K562 (cell line): ENCODE data around the gene PCYT1A. TPM values are rescaled to one million over a fixed set of nuclear protein-coding genes. Genes with fewer than 3 reads are reported as not detected.
A peak's percentile ranks its signal among the peaks of the same experiment; 100 is the strongest.

Experiments used
- ESRRB ChIP-seq: fragments of 250-450 bp; sonication (Bioruptor Pico); IDR thresholded peaks from 2 replicates; pipeline ENCODE4 v1.5.0; 2020; ENCODE audit warnings: mild to moderate bottlenecking, moderate library complexity, borderline replicate concordance
- FOXJ3 ChIP-seq: sonication (generic); formaldehyde crosslinking; IDR thresholded peaks from 2 replicates; pipeline ENCODE4 v1.4.0; 2020; ENCODE audit warnings: mild to moderate bottlenecking, missing genetic modification reagents
- MXI1 ChIP-seq: IDR thresholded peaks from 2 replicates; pipeline ENCODE4 v1.6.1; 2011; ENCODE audit warnings: low read depth, mild to moderate bottlenecking, improper control_type of control experiment, low read length
- TAL1 ChIP-seq: fragments of 450-650 bp; IDR thresholded peaks from 2 replicates; pipeline ENCODE4 v1.6.1; 2016; ENCODE audit warnings: mild to moderate bottlenecking
- TRIM24 ChIP-seq, 2 experiments: fragments of 450-650 bp; IDR thresholded peaks; 2 replicates each; pipeline ENCODE4 v1.6.1; 2016
- ZBTB43 ChIP-seq: sonication (generic); formaldehyde crosslinking; IDR thresholded peaks from 2 replicates; pipeline ENCODE4 v1.8.0; 2023; ENCODE audit warnings: mild to moderate bottlenecking, missing genetic modification reagents
- ZSCAN29 ChIP-seq: fragments of 450-650 bp; IDR thresholded peaks from 2 replicates; pipeline ENCODE4 v1.6.1; 2017
- polyA plus RNA-seq, 8 experiments: library from polyadenylated mRNA; depleted of rRNA in 4 of 8; stranded (reverse) in 5 of 8; unstranded in 3 of 8; fragments of >200 nt; fragmentation: Nextera tagmentation in 2 of 8; fragmentation: Illumina TruSeq in 1 of 8; extraction: Ambion mirVana in 2 of 8; extraction: Trizol in 1 of 8; gene quantifications; 2 replicates each; pipeline versions ENCODE4 v1.2.1 to v1.2.3, GENCODE V29; 2011 to 2014; ENCODE audit warnings: inconsistent platforms in 1 of 8, missing spikeins in 1 of 8
- total RNA-seq, 7 experiments: library from RNA; depleted of rRNA in 6 of 7; stranded (reverse); fragments of >200 nt in 6 of 7; fragmentation: Illumina TruSeq in 2 of 7; extraction: Trizol in 2 of 7; gene quantifications; 2 replicates each; pipeline versions ENCODE4 v1.2.1 to v1.2.3, GENCODE V29; 2011 to 2021; ENCODE audit warnings: low replicate concordance in 1 of 7
- TF ChIP-seq, protein P1 (sequence below): sonication (generic); formaldehyde crosslinking; IDR thresholded peaks from 2 replicates; pipeline ENCODE4 v1.8.0; 2022; ENCODE audit warnings: mild to moderate bottlenecking, missing genetic modification reagents
- TF ChIP-seq, protein P2 (sequence below): sonication (generic); formaldehyde crosslinking; IDR thresholded peaks from 2 replicates; pipeline ENCODE4 v1.8.0; 2023; ENCODE audit warnings: mild to moderate bottlenecking, missing genetic modification reagents
- TF ChIP-seq, protein P3 (sequence below): sonication (generic); formaldehyde crosslinking; IDR thresholded peaks from 2 replicates; pipeline ENCODE4 v1.4.0; 2020; ENCODE audit warnings: mild to moderate bottlenecking, missing genetic modification reagents
- TF ChIP-seq, protein P4 (sequence below): sonication (generic); formaldehyde crosslinking; IDR thresholded peaks from 2 replicates; pipeline ENCODE4 v1.8.1; 2023; ENCODE audit warnings: mild to moderate bottlenecking, missing genetic modification reagents

The PCYT1A gene
- total and polyA plus RNA-seq, 9 of the 15 experiments (the other 6 are each of a cell fraction or from before 2014, with no cell fraction given), result 13.4 to 62.8 (median 49.4) TPM

DNA sequence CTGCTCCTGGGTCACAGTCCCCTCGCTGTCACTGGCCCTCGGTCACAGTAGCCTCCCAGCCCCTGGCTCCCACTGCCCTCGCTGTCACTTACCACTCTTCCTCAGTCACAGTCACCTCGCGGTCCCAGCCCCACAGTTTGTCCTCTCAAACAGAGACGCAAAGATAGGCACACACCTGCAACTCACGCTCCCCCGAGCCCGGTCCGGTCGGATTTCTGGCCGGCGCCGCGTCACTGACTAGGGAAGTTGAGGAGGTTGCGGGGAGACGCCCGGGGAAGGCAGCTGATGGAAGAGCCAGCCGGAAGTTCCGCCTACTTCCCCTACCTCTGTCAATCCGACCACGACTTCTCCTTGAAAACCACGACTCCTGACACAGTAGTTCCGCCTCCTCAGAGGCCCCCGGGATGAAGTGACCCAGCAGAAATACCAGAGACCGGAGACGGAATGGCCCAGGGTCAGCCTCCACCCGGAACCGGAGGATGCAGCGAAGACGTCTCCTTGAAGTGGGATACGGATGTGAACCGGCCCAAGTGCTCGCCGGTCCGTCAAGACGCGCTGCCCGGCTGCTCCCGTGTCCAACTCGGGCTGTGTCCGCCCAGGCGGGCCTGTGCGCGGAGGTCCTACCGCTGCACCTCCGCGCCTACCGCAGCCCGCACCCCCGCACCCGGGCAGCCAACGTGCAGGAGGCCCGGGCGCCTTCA lies at the start of gene PCYT1A (continued):
- TF ChIP-seq, protein P1, sequence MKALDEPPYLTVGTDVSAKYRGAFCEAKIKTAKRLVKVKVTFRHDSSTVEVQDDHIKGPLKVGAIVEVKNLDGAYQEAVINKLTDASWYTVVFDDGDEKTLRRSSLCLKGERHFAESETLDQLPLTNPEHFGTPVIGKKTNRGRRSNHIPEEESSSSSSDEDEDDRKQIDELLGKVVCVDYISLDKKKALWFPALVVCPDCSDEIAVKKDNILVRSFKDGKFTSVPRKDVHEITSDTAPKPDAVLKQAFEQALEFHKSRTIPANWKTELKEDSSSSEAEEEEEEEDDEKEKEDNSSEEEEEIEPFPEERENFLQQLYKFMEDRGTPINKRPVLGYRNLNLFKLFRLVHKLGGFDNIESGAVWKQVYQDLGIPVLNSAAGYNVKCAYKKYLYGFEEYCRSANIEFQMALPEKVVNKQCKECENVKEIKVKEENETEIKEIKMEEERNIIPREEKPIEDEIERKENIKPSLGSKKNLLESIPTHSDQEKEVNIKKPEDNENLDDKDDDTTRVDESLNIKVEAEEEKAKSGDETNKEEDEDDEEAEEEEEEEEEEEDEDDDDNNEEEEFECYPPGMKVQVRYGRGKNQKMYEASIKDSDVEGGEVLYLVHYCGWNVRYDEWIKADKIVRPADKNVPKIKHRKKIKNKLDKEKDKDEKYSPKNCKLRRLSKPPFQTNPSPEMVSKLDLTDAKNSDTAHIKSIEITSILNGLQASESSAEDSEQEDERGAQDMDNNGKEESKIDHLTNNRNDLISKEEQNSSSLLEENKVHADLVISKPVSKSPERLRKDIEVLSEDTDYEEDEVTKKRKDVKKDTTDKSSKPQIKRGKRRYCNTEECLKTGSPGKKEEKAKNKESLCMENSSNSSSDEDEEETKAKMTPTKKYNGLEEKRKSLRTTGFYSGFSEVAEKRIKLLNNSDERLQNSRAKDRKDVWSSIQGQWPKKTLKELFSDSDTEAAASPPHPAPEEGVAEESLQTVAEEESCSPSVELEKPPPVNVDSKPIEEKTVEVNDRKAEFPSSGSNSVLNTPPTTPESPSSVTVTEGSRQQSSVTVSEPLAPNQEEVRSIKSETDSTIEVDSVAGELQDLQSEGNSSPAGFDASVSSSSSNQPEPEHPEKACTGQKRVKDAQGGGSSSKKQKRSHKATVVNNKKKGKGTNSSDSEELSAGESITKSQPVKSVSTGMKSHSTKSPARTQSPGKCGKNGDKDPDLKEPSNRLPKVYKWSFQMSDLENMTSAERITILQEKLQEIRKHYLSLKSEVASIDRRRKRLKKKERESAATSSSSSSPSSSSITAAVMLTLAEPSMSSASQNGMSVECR, result peak; percentile 94
- TF ChIP-seq, protein P2, sequence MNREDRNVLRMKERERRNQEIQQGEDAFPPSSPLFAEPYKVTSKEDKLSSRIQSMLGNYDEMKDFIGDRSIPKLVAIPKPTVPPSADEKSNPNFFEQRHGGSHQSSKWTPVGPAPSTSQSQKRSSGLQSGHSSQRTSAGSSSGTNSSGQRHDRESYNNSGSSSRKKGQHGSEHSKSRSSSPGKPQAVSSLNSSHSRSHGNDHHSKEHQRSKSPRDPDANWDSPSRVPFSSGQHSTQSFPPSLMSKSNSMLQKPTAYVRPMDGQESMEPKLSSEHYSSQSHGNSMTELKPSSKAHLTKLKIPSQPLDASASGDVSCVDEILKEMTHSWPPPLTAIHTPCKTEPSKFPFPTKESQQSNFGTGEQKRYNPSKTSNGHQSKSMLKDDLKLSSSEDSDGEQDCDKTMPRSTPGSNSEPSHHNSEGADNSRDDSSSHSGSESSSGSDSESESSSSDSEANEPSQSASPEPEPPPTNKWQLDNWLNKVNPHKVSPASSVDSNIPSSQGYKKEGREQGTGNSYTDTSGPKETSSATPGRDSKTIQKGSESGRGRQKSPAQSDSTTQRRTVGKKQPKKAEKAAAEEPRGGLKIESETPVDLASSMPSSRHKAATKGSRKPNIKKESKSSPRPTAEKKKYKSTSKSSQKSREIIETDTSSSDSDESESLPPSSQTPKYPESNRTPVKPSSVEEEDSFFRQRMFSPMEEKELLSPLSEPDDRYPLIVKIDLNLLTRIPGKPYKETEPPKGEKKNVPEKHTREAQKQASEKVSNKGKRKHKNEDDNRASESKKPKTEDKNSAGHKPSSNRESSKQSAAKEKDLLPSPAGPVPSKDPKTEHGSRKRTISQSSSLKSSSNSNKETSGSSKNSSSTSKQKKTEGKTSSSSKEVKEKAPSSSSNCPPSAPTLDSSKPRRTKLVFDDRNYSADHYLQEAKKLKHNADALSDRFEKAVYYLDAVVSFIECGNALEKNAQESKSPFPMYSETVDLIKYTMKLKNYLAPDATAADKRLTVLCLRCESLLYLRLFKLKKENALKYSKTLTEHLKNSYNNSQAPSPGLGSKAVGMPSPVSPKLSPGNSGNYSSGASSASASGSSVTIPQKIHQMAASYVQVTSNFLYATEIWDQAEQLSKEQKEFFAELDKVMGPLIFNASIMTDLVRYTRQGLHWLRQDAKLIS (CRISPR knock-in tag), result peak; percentile 96
- TF ChIP-seq ESRRB (no peak), ZBTB43 (CRISPR knock-in tag) (peak; percentile 53; the same call in 1 of the 2 replicates), ZSCAN29 (peak; percentile 58; the same call in 1 of the 2 replicates), MXI1 (peak; percentile 36; the same call in 1 of the 2 replicates), TRIM24 (IDR thresholded peaks at IDR 0.05) (peak in 1 of 2 experiments; percentile 98; a peak in 2 of 4 replicates), FOXJ3 (CRISPR knock-in tag) (no peak), TAL1 (peak; percentile 3)
- TF ChIP-seq, protein P3, sequence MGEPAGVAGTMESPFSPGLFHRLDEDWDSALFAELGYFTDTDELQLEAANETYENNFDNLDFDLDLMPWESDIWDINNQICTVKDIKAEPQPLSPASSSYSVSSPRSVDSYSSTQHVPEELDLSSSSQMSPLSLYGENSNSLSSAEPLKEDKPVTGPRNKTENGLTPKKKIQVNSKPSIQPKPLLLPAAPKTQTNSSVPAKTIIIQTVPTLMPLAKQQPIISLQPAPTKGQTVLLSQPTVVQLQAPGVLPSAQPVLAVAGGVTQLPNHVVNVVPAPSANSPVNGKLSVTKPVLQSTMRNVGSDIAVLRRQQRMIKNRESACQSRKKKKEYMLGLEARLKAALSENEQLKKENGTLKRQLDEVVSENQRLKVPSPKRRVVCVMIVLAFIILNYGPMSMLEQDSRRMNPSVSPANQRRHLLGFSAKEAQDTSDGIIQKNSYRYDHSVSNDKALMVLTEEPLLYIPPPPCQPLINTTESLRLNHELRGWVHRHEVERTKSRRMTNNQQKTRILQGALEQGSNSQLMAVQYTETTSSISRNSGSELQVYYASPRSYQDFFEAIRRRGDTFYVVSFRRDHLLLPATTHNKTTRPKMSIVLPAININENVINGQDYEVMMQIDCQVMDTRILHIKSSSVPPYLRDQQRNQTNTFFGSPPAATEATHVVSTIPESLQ (CRISPR knock-in tag), result peak; percentile 90; the same call in 1 of the 2 replicates
- TF ChIP-seq, protein P4, sequence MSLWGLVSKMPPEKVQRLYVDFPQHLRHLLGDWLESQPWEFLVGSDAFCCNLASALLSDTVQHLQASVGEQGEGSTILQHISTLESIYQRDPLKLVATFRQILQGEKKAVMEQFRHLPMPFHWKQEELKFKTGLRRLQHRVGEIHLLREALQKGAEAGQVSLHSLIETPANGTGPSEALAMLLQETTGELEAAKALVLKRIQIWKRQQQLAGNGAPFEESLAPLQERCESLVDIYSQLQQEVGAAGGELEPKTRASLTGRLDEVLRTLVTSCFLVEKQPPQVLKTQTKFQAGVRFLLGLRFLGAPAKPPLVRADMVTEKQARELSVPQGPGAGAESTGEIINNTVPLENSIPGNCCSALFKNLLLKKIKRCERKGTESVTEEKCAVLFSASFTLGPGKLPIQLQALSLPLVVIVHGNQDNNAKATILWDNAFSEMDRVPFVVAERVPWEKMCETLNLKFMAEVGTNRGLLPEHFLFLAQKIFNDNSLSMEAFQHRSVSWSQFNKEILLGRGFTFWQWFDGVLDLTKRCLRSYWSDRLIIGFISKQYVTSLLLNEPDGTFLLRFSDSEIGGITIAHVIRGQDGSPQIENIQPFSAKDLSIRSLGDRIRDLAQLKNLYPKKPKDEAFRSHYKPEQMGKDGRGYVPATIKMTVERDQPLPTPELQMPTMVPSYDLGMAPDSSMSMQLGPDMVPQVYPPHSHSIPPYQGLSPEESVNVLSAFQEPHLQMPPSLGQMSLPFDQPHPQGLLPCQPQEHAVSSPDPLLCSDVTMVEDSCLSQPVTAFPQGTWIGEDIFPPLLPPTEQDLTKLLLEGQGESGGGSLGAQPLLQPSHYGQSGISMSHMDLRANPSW (CRISPR knock-in tag), result 0 out of 2 replicates have a peak, but pooled peaks have one; percentile 38
